ENCODE measurements around the gene ADAMTSL2.
"Not testable (repeated sequence)": the region's sequence is repeated elsewhere in the genome, so short reads cannot be mapped to it uniquely, and the experiment has no call there.

ADAMTSL2 gene

GRCh38 chr9:133553973-133554713 lies 19.6 kb downstream of the ADAMTSL2 start:
- in situ Hi-C loops (cut with HindIII; ENCODE audit: low sequenced_read_pairs): no loop called here

- in situ Hi-C loops (cut with HindIII; ENCODE audit: low sequenced_read_pairs): loop anchor here (5.0 kb wide), 1 partner anchor 78 kb away; no protein-coding TSS in a partner anchor
These were observed 20.2 kb downstream of the ADAMTSL2 start for GRCh38 chr9:133554729-133555128.

- in situ Hi-C loops (cut with HindIII; ENCODE audit: low sequenced_read_pairs): loop anchor here (5.0 kb wide), 1 partner anchor 76 kb away; no protein-coding TSS in a partner anchor
These were observed 21.9 kb downstream of the ADAMTSL2 start for GRCh38 chr9:133556354-133556753.

- in situ Hi-C loops (cut with HindIII; ENCODE audit: low sequenced_read_pairs): loop anchor here (5.0 kb wide), 1 partner anchor 75 kb away; no protein-coding TSS in a partner anchor
These were observed 23.1 kb downstream of the ADAMTSL2 start for GRCh38 chr9:133557581-133557980.

- in situ Hi-C loops (cut with HindIII; ENCODE audit: low sequenced_read_pairs): loop anchor here (5.0 kb wide), 1 partner anchor 74 kb away; no protein-coding TSS in a partner anchor
These were observed 24.0 kb downstream of the ADAMTSL2 start for GRCh38 chr9:133558191-133559126.

- in situ Hi-C loops (cut with HindIII; ENCODE audit: low sequenced_read_pairs): no loop called here
These were observed 25.8 kb downstream of the ADAMTSL2 start for GRCh38 chr9:133560311-133560710.

- in situ Hi-C loops (cut with HindIII; ENCODE audit: low sequenced_read_pairs): no loop called here
These were observed 26.4 kb downstream of the ADAMTSL2 start for GRCh38 chr9:133560944-133561343.

- in situ Hi-C loops (cut with HindIII; ENCODE audit: low sequenced_read_pairs): no loop called here
These were observed 27.6 kb downstream of the ADAMTSL2 start for GRCh38 chr9:133561976-133562554.

- in situ Hi-C loops (cut with HindIII; ENCODE audit: low sequenced_read_pairs): no loop called here
These were observed 28.2 kb downstream of the ADAMTSL2 start for GRCh38 chr9:133562611-133563290.

GRCh38 chr9:133563291-133563796 lies 28.8 kb downstream of the ADAMTSL2 start:
- in situ Hi-C loops (cut with HindIII; ENCODE audit: low sequenced_read_pairs): no loop called here

GRCh38 chr9:133563814-133564213 lies 29.3 kb downstream of the ADAMTSL2 start:
- in situ Hi-C loops (cut with HindIII; ENCODE audit: low sequenced_read_pairs): not testable (repeated sequence)

- in situ Hi-C loops (cut with HindIII; ENCODE audit: low sequenced_read_pairs): no loop called here
These were observed 30.1 kb downstream of the ADAMTSL2 start for GRCh38 chr9:133564451-133565116.

- in situ Hi-C loops (cut with HindIII; ENCODE audit: low sequenced_read_pairs): no loop called here
These were observed 31.9 kb downstream of the ADAMTSL2 start for GRCh38 chr9:133566382-133566781.

GRCh38 chr9:133566817-133567216 lies 32.3 kb downstream of the ADAMTSL2 start:
- in situ Hi-C loops (cut with HindIII; ENCODE audit: low sequenced_read_pairs): no loop called here

- in situ Hi-C loops (cut with HindIII; ENCODE audit: low sequenced_read_pairs): no loop called here
These were observed 33.7 kb downstream of the ADAMTSL2 start for GRCh38 chr9:133568186-133568585.

GRCh38 chr9:133569121-133569785 lies 34.7 kb downstream of the ADAMTSL2 start:
- in situ Hi-C loops (cut with HindIII; ENCODE audit: low sequenced_read_pairs): no loop called here

- in situ Hi-C loops (cut with HindIII; ENCODE audit: low sequenced_read_pairs): no loop called here
These were observed 35.6 kb downstream of the ADAMTSL2 start for GRCh38 chr9:133569891-133570690.

GRCh38 chr9:133570691-133571080 lies 36.2 kb downstream of the ADAMTSL2 start:
- in situ Hi-C loops (cut with HindIII; ENCODE audit: low sequenced_read_pairs): no loop called here

All from endothelial cell of hepatic sinusoid (primary cell).